ENCODE measurements around the gene DCXR. TPM values are rescaled to one million over a fixed set of nuclear protein-coding genes. Genes with fewer than 3 reads are reported as not detected.
A peak's percentile ranks its signal among the peaks of the same experiment; 100 is the strongest.

The DCXR gene
- total and polyA plus RNA-seq, 2 of the 13 experiments (the other 11 are each of a cell fraction or from before 2014, with no cell fraction given) = 287 to 311 TPM

DNA sequence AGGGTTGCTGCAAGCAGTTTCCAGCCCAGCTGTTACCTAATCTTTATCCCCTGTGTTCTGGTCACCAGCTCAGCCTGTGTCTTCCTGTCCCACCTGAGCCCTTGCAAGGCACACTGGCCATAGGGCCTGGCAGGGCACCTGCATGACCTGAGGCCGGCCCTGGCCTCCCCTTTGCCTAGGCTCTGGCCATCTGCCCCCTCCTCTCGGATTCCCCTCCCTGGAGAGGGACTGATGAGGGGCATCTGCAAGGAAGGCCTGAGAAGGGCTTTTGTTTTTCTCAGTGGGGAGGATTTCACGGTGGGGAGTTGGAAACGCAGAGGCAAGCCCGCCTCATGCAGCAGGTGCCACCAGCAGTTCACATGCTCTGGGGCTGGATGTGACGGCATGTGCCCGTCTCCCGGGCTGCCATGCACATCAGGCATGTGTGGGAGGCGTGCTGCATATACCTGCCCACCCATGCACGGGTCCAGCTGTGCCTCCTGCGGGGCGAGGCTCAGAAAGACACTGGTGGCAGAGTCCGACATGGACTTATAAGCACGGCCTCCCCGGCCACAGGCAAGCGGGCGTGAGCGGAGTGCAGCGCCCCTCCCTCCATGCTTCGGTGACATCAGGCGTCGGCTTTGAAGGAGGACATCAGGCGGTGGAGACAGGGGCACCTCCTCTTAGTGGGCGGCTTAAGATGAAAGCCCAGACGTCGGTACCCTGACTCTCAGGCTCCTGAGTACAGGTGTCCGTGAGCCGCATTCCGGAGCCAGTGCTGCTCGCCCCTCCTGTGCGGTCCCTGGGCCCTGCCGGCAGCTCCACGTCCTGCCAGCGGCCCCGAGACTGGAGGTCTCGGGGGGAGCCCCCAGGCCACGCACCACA, 43.5 kb downstream of the DCXR start (continued):
- TF ChIP-seq, protein P1, sequence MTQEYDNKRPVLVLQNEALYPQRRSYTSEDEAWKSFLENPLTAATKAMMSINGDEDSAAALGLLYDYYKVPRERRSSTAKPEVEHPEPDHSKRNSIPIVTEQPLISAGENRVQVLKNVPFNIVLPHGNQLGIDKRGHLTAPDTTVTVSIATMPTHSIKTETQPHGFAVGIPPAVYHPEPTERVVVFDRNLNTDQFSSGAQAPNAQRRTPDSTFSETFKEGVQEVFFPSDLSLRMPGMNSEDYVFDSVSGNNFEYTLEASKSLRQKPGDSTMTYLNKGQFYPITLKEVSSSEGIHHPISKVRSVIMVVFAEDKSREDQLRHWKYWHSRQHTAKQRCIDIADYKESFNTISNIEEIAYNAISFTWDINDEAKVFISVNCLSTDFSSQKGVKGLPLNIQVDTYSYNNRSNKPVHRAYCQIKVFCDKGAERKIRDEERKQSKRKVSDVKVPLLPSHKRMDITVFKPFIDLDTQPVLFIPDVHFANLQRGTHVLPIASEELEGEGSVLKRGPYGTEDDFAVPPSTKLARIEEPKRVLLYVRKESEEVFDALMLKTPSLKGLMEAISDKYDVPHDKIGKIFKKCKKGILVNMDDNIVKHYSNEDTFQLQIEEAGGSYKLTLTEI (CRISPR knock-in tag; conservative IDR thresholded peaks at IDR 0.05) = no peak
- TF ChIP-seq LCORL (IDR thresholded peaks at IDR 0.05) (no peak), LCORL (CRISPR knock-in tag; IDR thresholded peaks at IDR 0.05) (0 out of 2 replicates have a peak, but pooled peaks have one; percentile 55), TIGD3 (CRISPR knock-in tag; IDR thresholded peaks at IDR 0.05; ENCODE audit: borderline replicate concordance) (0 out of 2 replicates have a peak, but pooled peaks have one; percentile 17), ADNP (CRISPR knock-in tag; IDR thresholded peaks at IDR 0.05) (no peak), IRX3 (CRISPR knock-in tag; IDR thresholded peaks at IDR 0.05; ENCODE audit: borderline replicate concordance, low read depth) (0 out of 2 replicates have a peak, but pooled peaks have one; percentile 27), TMF1 (CRISPR knock-in tag; IDR thresholded peaks at IDR 0.05; ENCODE audit: low read depth) (peak; percentile 77; the same call in 1 of the 2 replicates), HNRNPK (IDR thresholded peaks at IDR 0.05; ENCODE audit: low read depth, low read length, poor library complexity, severe bottlenecking) (peak; percentile 70), TCF7 (IDR thresholded peaks at IDR 0.05; ENCODE audit: low read depth) (peak; percentile 77), ZFP36L1 (CRISPR knock-in tag; IDR thresholded peaks at IDR 0.05) (peak; percentile 80; the same call in 1 of the 2 replicates), ZNF431 (CRISPR knock-in tag; IDR thresholded peaks at IDR 0.05; ENCODE audit: borderline replicate concordance, low read depth) (0 out of 2 replicates have a peak, but pooled peaks have one; percentile 20), SMARCC2 (IDR thresholded peaks at IDR 0.05) (no peak), AKAP8 (CRISPR knock-in tag; IDR thresholded peaks at IDR 0.05) (peak; percentile 63; the same call in 1 of the 2 replicates), NFKB2 (CRISPR knock-in tag; IDR thresholded peaks at IDR 0.05; ENCODE audit: borderline replicate concordance) (peak; percentile 24; the same call in 1 of the 2 replicates), NR1H2 (CRISPR knock-in tag; IDR thresholded peaks at IDR 0.05; ENCODE audit: borderline replicate concordance, low read depth) (no peak), ZNF451 (CRISPR knock-in tag; IDR thresholded peaks at IDR 0.05) (peak; percentile 79; the same call in 1 of the 2 replicates), FOXA1 (IDR thresholded peaks at IDR 0.05) (no peak), FOXA1 (CRISPR knock-in tag; IDR thresholded peaks at IDR 0.05) (peak; percentile 20; the same call in 1 of the 2 replicates), PAX8 (CRISPR knock-in tag; IDR thresholded peaks at IDR 0.05; ENCODE audit: borderline replicate concordance) (no peak), SALL2 (CRISPR knock-in tag; IDR thresholded peaks at IDR 0.05) (no peak), ZMAT3 (CRISPR knock-in tag; conservative IDR thresholded peaks at IDR 0.05) (peak; percentile 35; the same call in 1 of the 2 replicates), CC2D1A (CRISPR knock-in tag; IDR thresholded peaks at IDR 0.05) (no peak; the same call in 1 of the 2 replicates), SYNCRIP (IDR thresholded peaks at IDR 0.05; ENCODE audit: insufficient read depth, low read depth, low read length) (no peak)
- TF ChIP-seq, protein P2, sequence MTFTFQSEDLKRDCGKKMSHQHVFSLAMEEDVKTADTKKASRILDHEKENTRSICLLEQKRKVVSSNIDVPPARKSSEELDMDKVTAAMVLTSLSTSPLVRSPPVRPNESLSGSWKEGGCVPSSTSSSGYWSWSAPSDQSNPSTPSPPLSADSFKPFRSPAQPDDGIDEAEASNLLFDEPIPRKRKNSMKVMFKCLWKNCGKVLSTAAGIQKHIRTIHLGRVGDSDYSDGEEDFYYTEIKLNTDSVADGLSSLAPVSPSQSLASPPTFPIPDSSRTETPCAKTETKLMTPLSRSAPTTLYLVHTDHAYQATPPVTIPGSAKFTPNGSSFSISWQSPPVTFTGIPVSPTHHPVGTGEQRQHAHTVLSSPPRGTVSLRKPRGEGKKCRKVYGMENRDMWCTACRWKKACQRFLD (CRISPR knock-in tag; IDR thresholded peaks at IDR 0.05; ENCODE audit: borderline replicate concordance) = peak; percentile 33; the same call in 1 of the 2 replicates
